HepG2 (cell line): ENCODE results near the gene TEX19. TPM values are rescaled to one million over a fixed set of nuclear protein-coding genes. Genes with fewer than 3 reads are reported as not detected.

Experiments used
- ATF7 ChIP-seq, 2 experiments: fragments of 450-650 bp in 1 of 2; sonication (generic) in 1 of 2; formaldehyde crosslinking in 1 of 2; IDR thresholded peaks; 2 replicates each; pipeline versions ENCODE4 v1.4.0 to v1.6.1; 2016 to 2020; ENCODE audit warnings: antibody characterized with exemption in 1 of 2, mild to moderate bottlenecking in 1 of 2, missing genetic modification reagents in 1 of 2
- CEBPG ChIP-seq: IDR thresholded peaks from 2 replicates; pipeline ENCODE4 v1.6.1; 2016
- DPF2 ChIP-seq: sonication (generic); formaldehyde crosslinking; IDR thresholded peaks from 2 replicates; pipeline ENCODE4 v1.4.0; 2020; ENCODE audit warnings: mild to moderate bottlenecking, low read depth, missing genetic modification reagents, borderline replicate concordance
- JUN ChIP-seq: sonication (generic); formaldehyde crosslinking; IDR thresholded peaks from 2 replicates; pipeline ENCODE4 v1.4.0; 2020; ENCODE audit warnings: mild to moderate bottlenecking, missing genetic modification reagents
- PAF1 ChIP-seq: IDR thresholded peaks from 2 replicates; pipeline ENCODE4 v1.6.1; 2016; ENCODE audit warnings: missing genetic modification reagents, missing compliant biosample characterization
- TRIM24 ChIP-seq: sonication (generic); formaldehyde crosslinking; IDR thresholded peaks from 2 replicates; pipeline ENCODE4 v1.8.0; 2022; ENCODE audit warnings: mild to moderate bottlenecking, missing genetic modification reagents
- ZNF20 ChIP-seq: sonication (generic); formaldehyde crosslinking; IDR thresholded peaks from 2 replicates; pipeline ENCODE4 v1.4.0; 2020; ENCODE audit warnings: mild to moderate bottlenecking, moderate library complexity, missing genetic modification reagents
- ZNF558 ChIP-seq: sonication (generic); formaldehyde crosslinking; IDR thresholded peaks from 2 replicates; pipeline ENCODE4 v1.9.0; 2022; ENCODE audit warnings: mild to moderate bottlenecking, missing genetic modification reagents, borderline replicate concordance
- polyA plus RNA-seq, 8 experiments: library from polyadenylated mRNA; depleted of rRNA in 3 of 8; stranded (reverse) in 7 of 8; unstranded in 1 of 8; fragments of >200 nt; fragmentation: Illumina TruSeq in 4 of 8; extraction: Trizol in 4 of 8; gene quantifications; 2 replicates each; pipeline versions ENCODE4 v1.2.1 to v1.2.3, GENCODE V29; 2011 to 2016; ENCODE audit warnings: low read depth in 4 of 8, missing spikeins in 1 of 8, mixed read lengths in 1 of 8; ENCODE audit not compliant: insufficient read depth in 1 of 8
- total RNA-seq, 5 experiments: library from RNA; depleted of rRNA; stranded (reverse); fragments of >200 nt; fragmentation: Illumina TruSeq; extraction: Trizol; gene quantifications; 2 replicates each; pipeline ENCODE4 v1.2.3, GENCODE V29; 2016; ENCODE audit warnings: low read depth in 1 of 5
- TF ChIP-seq, protein P1 (sequence below), 2 experiments: sonication (generic) in 1 of 2; formaldehyde crosslinking in 1 of 2; IDR thresholded peaks; 2 replicates each; pipeline versions ENCODE4 v1.4.0 to v1.6.1; 2018 to 2020; ENCODE audit warnings: missing genetic modification reagents in 2 of 2, borderline replicate concordance in 1 of 2, low read depth in 1 of 2, mild to moderate bottlenecking in 1 of 2, missing biosample characterization in 1 of 2
- TF ChIP-seq, protein P2 (sequence below): sonication (generic); formaldehyde crosslinking; IDR thresholded peaks from 2 replicates; pipeline ENCODE4 v1.4.0; 2020; ENCODE audit warnings: missing genetic modification reagents
- TF ChIP-seq, protein P3 (sequence below): sonication (generic); formaldehyde crosslinking; IDR thresholded peaks from 2 replicates; pipeline ENCODE4 v1.8.0; 2022; ENCODE audit warnings: missing genetic modification reagents, mild to moderate bottlenecking, borderline replicate concordance
- TF ChIP-seq, protein P4 (sequence below): sonication (generic); formaldehyde crosslinking; IDR thresholded peaks from 2 replicates; pipeline ENCODE4 v1.5.0; 2020; ENCODE audit warnings: missing genetic modification reagents
- TF ChIP-seq, protein P5 (sequence below): sonication (generic); formaldehyde crosslinking; IDR thresholded peaks from 2 replicates; pipeline ENCODE4 v1.4.0; 2020; ENCODE audit warnings: mild to moderate bottlenecking, missing genetic modification reagents
- TF ChIP-seq, protein P6 (sequence below): sonication (generic); formaldehyde crosslinking; IDR thresholded peaks from 2 replicates; pipeline ENCODE4 v1.9.0; 2021; ENCODE audit warnings: mild to moderate bottlenecking, missing genetic modification reagents

The TEX19 gene
- total and polyA plus RNA-seq, 2 of the 13 experiments (the other 11 are each of a cell fraction or from before 2014, with no cell fraction given): 1.3 to 6.0 TPM

DNA sequence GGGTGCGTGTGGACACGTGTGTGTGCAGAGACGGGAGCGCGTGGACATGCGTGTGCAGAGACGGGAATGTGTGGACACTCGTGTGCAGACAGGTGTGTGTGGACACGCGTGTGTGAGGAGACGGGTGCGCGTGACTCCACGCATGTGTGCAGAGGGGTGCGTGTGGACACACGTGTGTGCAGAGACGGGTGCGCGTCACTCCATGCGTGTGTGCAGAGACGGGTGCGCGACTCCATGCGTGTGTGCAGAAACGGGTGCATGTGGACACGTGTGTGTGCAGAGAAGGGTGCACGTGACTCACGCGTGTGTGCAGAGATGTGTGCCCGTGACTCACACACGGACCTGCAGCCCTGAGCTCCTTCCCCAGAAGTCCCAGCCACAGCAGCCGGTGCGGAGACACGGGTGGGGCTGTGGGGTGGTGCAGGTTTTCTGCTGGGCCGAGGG lies 39.4 kb upstream of the TEX19 start (continued):
- TF ChIP-seq, protein P1, sequence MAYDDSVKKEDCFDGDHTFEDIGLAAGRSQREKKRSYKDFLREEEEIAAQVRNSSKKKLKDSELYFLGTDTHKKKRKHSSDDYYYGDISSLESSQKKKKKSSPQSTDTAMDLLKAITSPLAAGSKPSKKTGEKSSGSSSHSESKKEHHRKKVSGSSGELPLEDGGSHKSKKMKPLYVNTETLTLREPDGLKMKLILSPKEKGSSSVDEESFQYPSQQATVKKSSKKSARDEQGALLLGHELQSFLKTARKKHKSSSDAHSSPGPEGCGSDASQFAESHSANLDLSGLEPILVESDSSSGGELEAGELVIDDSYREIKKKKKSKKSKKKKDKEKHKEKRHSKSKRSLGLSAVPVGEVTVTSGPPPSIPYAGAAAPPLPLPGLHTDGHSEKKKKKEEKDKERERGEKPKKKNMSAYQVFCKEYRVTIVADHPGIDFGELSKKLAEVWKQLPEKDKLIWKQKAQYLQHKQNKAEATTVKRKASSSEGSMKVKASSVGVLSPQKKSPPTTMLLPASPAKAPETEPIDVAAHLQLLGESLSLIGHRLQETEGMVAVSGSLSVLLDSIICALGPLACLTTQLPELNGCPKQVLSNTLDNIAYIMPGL (CRISPR knock-in tag; IDR thresholded peaks at IDR 0.05; ENCODE audit: borderline replicate concordance in 1 of 2, low read depth in 1 of 2): no peak
- TF ChIP-seq ATF7 (IDR thresholded peaks at IDR 0.05) (no peak), ATF7 (CRISPR knock-in tag; IDR thresholded peaks at IDR 0.05) (no peak), TRIM24 (CRISPR knock-in tag) (peak; percentile 77; the same call in 1 of the 2 replicates), CEBPG (no peak), PAF1 (CRISPR knock-in tag) (no peak), ZNF558 (0 out of 2 replicates have a peak, but pooled peaks have one; percentile 34), JUN (CRISPR knock-in tag) (0 out of 2 replicates have a peak, but pooled peaks have one; percentile 11), DPF2 (CRISPR knock-in tag) (0 out of 2 replicates have a peak, but pooled peaks have one; percentile 27), ZNF20 (CRISPR knock-in tag) (no peak)
- TF ChIP-seq, protein P2, sequence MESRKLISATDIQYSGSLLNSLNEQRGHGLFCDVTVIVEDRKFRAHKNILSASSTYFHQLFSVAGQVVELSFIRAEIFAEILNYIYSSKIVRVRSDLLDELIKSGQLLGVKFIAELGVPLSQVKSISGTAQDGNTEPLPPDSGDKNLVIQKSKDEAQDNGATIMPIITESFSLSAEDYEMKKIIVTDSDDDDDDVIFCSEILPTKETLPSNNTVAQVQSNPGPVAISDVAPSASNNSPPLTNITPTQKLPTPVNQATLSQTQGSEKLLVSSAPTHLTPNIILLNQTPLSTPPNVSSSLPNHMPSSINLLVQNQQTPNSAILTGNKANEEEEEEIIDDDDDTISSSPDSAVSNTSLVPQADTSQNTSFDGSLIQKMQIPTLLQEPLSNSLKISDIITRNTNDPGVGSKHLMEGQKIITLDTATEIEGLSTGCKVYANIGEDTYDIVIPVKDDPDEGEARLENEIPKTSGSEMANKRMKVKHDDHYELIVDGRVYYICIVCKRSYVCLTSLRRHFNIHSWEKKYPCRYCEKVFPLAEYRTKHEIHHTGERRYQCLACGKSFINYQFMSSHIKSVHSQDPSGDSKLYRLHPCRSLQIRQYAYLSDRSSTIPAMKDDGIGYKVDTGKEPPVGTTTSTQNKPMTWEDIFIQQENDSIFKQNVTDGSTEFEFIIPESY (CRISPR knock-in tag): peak; percentile 44; the same call in 1 of the 2 replicates
- TF ChIP-seq, protein P3, sequence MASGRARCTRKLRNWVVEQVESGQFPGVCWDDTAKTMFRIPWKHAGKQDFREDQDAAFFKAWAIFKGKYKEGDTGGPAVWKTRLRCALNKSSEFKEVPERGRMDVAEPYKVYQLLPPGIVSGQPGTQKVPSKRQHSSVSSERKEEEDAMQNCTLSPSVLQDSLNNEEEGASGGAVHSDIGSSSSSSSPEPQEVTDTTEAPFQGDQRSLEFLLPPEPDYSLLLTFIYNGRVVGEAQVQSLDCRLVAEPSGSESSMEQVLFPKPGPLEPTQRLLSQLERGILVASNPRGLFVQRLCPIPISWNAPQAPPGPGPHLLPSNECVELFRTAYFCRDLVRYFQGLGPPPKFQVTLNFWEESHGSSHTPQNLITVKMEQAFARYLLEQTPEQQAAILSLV (CRISPR knock-in tag): no peak
- TF ChIP-seq, protein P4, sequence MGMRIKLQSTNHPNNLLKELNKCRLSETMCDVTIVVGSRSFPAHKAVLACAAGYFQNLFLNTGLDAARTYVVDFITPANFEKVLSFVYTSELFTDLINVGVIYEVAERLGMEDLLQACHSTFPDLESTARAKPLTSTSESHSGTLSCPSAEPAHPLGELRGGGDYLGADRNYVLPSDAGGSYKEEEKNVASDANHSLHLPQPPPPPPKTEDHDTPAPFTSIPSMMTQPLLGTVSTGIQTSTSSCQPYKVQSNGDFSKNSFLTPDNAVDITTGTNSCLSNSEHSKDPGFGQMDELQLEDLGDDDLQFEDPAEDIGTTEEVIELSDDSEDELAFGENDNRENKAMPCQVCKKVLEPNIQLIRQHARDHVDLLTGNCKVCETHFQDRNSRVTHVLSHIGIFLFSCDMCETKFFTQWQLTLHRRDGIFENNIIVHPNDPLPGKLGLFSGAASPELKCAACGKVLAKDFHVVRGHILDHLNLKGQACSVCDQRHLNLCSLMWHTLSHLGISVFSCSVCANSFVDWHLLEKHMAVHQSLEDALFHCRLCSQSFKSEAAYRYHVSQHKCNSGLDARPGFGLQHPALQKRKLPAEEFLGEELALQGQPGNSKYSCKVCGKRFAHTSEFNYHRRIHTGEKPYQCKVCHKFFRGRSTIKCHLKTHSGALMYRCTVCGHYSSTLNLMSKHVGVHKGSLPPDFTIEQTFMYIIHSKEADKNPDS: peak; percentile 82; the same call in 1 of the 2 replicates
- TF ChIP-seq, protein P5, sequence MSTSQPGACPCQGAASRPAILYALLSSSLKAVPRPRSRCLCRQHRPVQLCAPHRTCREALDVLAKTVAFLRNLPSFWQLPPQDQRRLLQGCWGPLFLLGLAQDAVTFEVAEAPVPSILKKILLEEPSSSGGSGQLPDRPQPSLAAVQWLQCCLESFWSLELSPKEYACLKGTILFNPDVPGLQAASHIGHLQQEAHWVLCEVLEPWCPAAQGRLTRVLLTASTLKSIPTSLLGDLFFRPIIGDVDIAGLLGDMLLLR (CRISPR knock-in tag): peak; percentile 11; the same call in 1 of the 2 replicates
- TF ChIP-seq, protein P6, sequence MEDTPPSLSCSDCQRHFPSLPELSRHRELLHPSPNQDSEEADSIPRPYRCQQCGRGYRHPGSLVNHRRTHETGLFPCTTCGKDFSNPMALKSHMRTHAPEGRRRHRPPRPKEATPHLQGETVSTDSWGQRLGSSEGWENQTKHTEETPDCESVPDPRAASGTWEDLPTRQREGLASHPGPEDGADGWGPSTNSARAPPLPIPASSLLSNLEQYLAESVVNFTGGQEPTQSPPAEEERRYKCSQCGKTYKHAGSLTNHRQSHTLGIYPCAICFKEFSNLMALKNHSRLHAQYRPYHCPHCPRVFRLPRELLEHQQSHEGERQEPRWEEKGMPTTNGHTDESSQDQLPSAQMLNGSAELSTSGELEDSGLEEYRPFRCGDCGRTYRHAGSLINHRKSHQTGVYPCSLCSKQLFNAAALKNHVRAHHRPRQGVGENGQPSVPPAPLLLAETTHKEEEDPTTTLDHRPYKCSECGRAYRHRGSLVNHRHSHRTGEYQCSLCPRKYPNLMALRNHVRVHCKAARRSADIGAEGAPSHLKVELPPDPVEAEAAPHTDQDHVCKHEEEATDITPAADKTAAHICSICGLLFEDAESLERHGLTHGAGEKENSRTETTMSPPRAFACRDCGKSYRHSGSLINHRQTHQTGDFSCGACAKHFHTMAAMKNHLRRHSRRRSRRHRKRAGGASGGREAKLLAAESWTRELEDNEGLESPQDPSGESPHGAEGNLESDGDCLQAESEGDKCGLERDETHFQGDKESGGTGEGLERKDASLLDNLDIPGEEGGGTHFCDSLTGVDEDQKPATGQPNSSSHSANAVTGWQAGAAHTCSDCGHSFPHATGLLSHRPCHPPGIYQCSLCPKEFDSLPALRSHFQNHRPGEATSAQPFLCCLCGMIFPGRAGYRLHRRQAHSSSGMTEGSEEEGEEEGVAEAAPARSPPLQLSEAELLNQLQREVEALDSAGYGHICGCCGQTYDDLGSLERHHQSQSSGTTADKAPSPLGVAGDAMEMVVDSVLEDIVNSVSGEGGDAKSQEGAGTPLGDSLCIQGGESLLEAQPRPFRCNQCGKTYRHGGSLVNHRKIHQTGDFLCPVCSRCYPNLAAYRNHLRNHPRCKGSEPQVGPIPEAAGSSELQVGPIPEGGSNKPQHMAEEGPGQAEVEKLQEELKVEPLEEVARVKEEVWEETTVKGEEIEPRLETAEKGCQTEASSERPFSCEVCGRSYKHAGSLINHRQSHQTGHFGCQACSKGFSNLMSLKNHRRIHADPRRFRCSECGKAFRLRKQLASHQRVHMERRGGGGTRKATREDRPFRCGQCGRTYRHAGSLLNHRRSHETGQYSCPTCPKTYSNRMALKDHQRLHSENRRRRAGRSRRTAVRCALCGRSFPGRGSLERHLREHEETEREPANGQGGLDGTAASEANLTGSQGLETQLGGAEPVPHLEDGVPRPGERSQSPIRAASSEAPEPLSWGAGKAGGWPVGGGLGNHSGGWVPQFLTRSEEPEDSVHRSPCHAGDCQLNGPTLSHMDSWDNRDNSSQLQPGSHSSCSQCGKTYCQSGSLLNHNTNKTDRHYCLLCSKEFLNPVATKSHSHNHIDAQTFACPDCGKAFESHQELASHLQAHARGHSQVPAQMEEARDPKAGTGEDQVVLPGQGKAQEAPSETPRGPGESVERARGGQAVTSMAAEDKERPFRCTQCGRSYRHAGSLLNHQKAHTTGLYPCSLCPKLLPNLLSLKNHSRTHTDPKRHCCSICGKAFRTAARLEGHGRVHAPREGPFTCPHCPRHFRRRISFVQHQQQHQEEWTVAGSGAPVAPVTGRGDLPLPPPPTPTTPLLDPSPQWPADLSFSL (CRISPR knock-in tag): 0 out of 2 replicates have a peak, but pooled peaks have one; percentile 57
